Activated effector memory CD4-positive, alpha-beta T cell treated with Interleukin-2 at 50 U/mL for 16 hours (primary cell): ENCODE measurements around the gene KLHL29.

Experiments
- DNase-seq: peaks from one replicate; pipeline ENCODE4 v3.0.0-alpha.2; 2020

KLHL29 gene

DNA sequence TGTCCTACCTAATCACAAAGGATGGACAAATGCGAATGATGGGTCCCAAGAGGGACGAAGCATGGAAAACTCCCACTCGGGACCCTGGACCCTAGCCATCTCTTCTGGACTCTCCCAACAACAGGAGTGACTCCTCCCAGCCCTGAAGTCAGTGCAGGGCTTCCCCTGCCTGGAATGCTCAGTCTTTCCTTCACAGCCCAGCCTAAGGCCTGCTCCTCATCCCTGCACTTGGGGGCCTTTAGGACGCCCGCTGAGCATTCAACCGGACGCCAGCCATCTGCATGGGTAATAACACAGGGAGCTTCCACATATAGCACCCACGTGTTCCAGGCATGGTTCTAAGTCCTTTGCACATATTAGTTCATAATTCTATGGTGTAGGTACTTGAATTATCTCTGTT, 237.5 kb downstream of the KLHL29 start:
- no peak for DNase-seq

DNA sequence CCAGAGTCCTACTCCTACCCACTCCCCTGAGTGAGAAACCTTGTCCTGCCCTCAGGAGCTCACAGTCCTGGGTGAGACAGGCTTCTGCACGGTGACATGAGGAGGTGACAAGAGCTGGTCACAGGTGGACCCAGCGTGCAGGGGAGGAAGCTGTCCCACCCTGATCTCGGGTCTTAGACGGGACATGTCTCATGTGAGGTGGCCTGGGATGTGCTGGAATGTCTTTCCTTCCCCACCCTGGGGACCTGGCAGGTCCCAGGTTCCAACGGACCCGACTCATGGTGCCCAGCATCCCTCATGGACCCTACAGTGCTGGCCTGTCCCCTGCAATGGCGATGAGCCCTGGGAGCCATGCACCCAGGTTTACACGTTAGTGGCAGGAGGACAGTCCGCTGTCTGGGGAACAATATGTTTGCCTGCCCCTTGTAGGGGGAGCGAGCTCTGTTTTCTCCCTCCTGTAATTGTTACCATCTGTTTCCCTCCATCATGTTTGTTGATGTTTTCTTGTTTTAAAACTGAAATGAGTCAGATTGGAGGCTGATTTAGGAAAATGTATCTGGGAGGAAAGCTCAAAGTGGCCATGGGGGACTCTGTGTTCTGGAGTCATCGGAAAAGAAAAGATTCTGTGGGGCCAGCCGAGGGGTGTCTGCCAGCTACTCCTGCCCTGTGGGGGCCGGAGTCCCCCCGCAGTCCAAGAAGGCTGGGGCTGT, 238.1 kb downstream of the KLHL29 start:
- no peak for DNase-seq

DNA sequence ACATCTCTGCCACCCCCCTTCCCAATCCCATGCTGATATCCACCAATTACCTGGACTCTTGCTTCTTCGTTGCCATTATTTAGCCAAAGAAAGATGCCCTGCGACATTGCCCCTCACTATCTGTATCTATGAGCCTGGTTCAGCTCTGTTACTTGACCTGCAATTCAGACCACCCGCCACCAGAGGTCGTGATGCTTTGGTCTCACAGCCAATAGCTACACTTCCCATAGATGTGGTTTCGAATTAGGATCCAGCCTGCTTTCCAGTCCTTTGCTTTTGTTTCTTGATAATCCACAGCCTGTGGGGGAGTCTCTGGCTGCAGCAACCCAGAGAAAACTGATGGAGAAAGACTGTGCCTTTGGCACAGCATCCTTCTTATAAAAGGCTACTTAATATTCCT, 239.4 kb downstream of the KLHL29 start:
- no peak for DNase-seq

GRCh38 chr2:23624915-23625314, 239.9 kb downstream of the KLHL29 start:
- DNase-seq: no peak

- no peak for DNase-seq
These were observed 240.7 kb downstream of the KLHL29 start for GRCh38 chr2:23625726-23626125.

DNA sequence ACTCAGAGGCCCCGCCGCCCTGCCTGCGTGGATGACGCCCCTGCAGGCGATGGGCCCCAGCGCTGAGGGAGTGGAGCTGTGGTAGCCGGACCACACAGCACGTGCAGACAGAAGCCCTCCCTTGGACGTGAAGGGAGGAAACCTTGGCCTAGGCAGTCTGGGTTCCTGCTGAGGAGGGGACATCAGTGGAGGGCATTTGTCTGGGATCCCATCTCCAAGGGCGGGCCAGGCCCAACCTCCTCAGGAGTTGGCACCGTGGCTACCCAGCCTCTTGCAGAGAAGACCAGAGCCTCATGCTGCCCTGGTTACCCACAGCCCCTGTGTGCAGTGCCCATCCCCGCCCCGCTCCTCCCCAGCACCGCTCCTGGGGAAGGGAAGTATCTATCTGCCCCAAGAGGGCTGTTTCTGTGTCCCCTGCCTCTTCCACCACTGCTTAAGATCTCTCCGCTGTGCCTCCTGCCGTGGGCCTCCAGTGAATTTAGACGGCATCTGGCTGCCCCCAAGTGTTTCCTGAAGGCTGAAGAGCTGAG, 241.8 kb downstream of the KLHL29 start:
- no peak for DNase-seq

DNA sequence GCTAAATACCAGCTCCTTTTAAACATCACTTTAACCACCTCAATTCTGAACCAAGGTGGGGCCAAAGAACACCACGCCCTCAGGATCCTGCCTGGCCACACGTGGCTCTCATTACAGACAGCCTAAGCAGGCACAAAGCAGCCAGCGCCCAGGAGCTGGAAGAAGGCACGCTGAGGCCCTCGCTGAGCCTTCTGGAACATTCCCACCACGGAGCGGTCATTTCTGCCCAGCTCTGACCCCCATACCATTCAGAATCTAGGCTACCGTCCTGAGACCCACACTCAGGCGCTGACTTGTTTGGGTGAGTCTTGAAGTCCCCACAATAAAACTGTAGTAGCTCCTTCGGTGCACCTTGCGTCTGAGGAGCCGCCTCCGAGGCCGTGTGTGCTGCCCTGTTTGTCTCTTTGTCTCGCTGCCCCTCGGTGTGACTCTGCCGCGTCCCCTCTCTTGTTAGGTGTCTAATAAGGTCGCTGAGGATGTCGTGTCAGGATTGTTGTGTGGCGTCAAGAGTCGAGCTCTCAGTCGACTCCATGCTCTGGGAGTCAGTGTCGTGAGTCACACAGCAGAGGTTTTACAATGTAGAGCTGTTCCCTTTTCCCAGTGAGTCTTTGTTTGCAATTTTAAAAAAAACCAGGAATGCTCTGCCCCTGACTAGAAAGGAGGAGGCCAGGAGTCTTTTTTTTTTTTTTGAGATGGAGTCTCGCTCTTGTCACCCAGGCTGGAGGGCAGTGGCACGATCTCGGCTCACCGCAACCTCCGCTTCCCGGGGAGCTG, 242.4 kb downstream of the KLHL29 start:
- DNase-seq: no peak

DNA sequence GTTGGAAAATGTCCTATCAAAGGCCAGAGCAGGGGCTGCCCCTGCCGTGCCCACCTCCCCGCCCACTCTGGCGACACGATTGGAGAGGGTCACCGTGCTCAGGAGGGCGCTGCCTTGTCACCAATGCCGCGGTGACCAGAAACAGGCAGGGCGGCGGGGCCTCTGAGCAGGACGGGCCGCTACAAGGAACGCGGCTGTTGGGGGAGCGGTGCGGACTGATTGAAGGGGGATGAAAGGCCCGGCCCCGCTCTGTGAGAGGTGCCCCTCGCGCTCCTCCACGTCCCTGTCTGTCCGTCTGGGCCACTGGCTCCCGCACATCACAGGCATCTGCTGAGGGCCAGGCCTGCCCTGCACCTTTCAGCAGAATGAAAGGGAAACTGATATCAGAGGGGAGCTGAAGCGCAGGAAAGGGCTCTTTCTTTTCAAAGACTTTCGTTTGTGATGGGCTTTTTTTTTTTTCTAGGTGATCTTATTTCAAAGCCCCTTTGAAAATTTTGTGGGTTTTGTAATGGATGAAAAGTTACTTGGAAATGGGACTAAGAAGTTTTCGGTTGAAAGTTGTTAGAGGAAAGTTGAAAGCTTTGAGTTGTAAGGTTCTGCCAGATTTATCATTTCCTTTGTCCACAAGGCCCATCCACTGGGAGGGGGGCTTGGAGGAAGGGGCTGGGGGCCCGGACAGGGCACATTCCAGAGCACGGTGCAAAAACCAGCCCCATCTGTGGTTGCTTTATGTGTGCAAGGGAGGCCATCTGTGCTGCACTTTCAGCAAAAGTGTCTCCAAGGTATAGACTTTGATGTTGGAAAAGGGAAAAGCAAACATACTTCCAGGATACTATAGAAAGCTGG, 244.2 kb downstream of the KLHL29 start:
- no peak for DNase-seq

DNA sequence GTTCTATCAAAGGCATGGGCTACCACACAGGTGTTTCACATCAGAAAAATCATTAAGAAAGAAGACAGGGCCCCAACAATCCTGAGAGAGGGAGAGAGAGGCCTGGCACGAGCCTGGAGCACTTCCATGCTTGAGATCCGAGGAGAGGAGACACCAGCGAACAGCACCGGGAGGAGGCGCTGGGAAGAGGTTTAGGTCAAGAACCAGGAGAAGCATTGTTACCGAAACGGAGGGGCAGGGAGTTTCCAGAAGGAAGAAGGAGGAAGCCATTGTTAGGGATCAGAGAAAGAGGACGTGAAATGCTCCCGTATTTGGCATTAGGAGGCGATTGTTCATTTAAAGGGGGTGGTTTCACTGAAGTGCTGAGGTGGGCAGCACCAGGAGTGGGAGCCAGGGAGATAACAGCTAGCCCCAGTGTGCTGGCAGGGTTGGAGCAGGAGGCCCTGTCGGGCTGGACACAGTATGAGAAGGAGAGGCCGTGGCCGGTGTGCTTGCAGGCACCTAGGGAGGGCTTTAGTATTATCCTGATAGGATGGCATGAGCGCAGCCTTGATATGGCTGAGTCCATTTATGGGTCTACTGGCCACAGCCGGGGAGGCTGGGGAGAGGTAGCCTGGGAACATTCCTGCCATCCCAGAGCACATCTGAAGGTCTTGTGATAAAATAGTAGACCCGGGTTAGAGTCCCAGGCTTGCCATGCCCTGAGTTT, 244.9 kb downstream of the KLHL29 start:
- no peak for DNase-seq

- no peak for DNase-seq
These were observed 246.0 kb downstream of the KLHL29 start for GRCh38 chr2:23630961-23631360.

- DNase-seq: no peak
These were observed 246.4 kb downstream of the KLHL29 start for GRCh38 chr2:23631389-23631788.

DNA sequence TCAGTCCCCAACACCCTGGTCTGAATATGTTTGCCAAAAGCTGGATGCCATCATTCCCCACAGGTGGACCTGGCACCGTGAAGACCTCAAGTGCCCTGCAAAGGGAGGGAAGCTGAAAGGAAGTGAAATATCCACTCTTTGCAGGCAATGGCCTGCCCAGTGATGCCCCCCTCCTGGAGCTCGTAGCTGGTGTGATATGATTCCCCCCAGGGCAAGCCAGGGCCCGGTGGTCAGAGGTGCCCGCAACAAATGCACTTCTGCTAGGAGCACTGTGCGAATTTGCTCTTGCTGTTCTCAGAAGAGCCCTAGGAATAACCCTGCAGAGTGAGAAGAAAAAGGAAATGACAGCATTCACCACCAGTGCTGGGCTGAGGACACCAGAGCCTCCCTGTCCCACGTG, 247.4 kb downstream of the KLHL29 start:
- DNase-seq: no peak

DNA sequence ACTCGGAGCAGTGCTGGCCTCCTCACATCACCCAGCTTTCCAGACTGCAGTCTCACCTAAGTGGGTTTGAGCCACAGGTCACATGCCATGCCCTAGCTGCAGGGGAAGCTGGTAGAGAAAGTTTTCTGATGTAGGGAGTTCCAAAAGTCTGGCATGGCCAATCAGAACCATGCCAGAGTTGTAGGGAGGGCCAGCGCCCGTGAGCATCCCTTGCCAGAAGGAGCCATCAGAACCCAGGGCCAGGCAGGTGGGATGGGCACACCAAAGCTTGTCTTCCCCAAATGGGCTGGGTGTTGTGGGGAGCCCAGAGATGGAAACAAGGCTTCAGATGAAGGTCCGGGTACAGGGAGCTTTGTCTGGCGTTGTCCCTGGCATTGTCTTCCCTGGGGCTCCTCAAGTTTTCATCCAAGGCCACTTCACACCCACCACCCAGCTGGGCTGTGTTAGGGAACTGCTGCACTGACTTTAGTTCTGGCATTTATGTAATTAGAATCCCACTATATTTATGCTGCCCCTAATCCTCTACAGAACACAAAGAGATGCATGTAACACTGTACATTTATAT, 247.9 kb downstream of the KLHL29 start:
- no peak for DNase-seq

DNA sequence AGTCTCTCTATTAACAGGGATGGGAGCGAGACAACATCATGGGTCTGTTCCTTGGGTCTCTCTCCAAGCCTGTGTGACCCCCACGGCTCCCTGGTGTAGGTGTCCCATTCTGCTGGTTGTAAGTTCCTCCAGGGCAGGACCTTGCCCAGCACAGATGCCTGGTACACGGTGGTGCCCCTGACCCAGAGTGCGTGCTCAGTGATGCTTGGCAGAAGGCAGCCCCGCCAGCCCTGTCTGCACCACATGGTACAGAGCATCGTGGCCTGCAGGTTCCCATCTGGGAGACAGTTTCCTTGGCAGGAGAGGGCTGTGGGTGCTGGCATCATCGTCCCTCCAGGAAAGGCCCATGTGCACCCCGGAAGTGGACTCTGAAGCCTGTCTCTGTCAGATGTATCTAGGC, 249.0 kb downstream of the KLHL29 start:
- no peak for DNase-seq

GRCh38 chr2:23635442-23636340, 250.7 kb downstream of the KLHL29 start:
- no peak for DNase-seq

DNA sequence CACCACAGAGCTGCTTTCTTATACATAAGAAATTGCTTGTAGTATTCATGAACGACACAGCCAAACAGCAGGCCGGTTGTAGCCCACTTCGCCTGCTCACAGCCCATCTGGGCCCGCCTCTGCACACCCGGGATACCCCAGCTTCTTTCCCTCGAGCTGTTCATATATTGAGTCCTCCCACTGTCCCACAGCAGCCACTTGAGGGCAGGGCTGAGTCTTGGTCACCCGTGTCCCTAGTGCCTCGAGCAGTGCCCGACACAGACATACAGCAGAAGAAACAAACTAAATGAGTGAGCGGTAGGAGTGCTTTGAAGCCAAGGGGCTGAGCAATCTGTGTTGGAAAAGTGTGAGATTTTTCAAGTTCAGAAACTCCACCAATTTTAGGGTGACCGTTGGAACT, 251.4 kb downstream of the KLHL29 start:
- DNase-seq: no peak

- no peak for DNase-seq
These were observed 252.2 kb downstream of the KLHL29 start for GRCh38 chr2:23637011-23637778.

- DNase-seq: no peak
These were observed 254.5 kb downstream of the KLHL29 start for GRCh38 chr2:23639406-23639982.

- DNase-seq: no peak
These were observed 255.7 kb downstream of the KLHL29 start for GRCh38 chr2:23640711-23641110.

DNA sequence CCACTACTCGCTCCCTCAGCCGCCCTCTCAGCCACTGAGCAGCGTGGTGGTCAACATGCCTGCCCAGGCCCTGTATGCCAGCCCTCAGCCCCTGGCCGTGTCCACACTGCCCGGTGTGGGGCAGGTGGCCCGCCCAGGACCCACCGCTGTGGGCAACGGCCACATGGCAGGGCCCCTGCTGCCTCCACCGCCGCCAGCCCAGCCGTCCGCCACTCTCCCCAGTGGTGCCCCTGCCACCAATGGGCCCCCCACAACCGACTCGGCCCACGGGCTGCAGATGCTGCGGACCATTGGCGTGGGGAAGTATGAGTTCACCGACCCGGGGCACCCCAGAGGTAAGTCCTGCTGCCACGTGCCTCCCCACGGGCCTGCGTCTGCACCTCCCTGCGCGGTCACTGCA, 257.5 kb downstream of the KLHL29 start:
- DNase-seq: no peak
